GM12892 (cell line): ENCODE data around the gene RALGPS1.

ENCODE experiments used
- POLR2A ChIP-seq: IDR thresholded peaks from 2 replicates; pipeline ENCODE4 v1.6.1; 2011; ENCODE audit warnings: low read depth, low read length, control low read depth
- POLR2AphosphoS5 ChIP-seq: IDR thresholded peaks from 2 replicates; pipeline ENCODE4 v1.6.1; 2011; ENCODE audit warnings: low read depth, low read length, control low read depth
- TAF1 ChIP-seq: IDR thresholded peaks from 2 replicates; pipeline ENCODE4 v1.6.1; 2011; ENCODE audit warnings: low read depth, mild to moderate bottlenecking, control low read depth, low read length, borderline replicate concordance

DNA sequence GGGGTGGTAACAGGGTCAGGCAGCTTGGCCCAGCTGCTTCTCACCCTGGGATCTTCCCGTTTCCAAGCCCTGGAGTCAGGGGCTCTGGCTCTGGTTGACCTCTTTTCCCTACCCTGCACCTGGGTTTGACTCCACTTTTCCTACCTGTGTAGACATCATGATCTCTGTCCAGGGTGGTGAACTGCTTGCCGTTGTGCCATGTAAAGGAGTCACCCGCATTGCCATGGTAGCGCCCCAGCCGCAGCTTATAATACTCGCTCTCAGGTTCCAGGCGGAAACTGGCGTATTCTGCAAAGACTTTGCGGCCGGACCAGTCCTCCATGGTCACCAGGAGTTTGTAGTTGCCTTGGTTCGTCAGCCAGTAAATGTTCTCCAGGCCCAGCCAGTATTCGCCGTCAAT is 176.9 kb downstream of the RALGPS1 start:
- TF ChIP-seq POLR2A (no peak), POLR2AphosphoS5 (no peak), TAF1 (no peak)
